SKM-1 treated with dmso at 0.1 percent for 144 hours (cell line): Measurements from ENCODE around the gene CRTC3.
A peak's percentile ranks its signal among the peaks of the same experiment; 100 is the strongest.
"Not testable (repeated sequence)": the region's sequence is repeated elsewhere in the genome, so short reads cannot be mapped to it uniquely, and the experiment has no call there.

Experiments used
- DNase-seq: peaks from one replicate; lab custom pipeline; 2025; ENCODE audit not compliant: unreplicated experiment; lab: John Stamatoyannopoulos, UW

Gene CRTC3

DNA sequence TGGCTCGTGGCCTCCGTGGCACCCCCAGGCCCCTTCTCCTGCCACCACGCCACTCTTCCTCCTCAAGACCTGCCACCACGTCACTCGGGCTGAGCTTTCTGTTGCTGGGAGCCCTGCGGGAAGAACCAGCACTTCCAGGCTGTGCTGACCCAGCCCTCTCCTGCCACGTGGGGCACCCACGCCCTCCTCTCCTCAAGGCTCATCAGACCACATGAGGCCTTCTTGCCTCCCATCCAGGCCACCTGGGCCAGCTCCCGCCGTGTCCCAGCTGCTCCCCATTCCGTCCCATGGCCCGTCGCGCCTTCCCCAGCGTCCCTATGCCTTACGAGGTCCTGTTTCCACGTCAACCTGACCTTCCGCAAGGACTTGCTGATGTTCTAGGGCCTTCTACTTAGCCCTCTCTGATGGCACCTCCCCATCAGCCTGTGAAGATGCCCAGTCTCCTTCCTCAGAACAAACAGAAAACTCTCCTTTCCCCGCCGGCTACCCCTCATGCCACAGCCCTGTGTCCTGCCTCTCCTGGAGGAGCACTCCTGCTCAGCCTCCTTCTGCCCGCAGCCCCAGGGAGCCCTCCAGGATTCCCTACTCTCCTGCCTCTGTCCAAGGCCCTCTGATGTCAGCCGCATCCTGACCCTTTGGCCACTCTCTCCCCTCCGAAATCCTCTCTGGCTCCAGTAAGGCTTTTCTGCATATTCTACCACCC, 116.3 kb downstream of the CRTC3 start:
- no peak for DNase-seq

DNA sequence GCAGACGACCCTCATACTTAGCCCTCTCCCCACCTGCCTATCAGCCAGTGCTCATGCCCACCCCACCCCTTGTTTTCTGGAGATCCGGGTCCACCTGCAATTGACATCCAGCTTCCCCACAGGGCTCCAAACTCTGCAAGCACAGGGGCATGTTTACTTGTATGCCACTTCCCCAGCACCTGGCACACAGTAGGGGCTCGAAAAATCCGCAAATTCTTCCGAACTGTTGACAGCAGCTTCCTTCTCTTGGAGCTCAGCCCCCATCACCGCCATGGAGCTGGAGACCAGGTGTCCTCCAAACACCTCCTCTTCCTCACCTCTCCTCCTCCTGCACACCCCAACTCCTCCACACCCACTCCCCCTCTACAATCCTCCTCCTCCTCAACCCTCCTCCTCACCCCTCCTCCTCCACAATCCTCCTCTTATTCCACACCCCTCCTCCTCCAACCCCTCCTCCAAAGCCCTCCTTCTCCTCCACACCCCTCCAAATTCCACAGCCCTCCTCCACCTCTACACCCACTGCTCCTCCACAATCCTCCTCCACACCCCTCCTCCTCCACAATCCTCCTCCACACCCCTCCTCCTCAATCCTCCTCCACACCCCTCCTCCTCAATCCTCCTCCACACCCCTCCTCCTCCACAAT, 117.1 kb downstream of the CRTC3 start:
- no peak for DNase-seq

DNA sequence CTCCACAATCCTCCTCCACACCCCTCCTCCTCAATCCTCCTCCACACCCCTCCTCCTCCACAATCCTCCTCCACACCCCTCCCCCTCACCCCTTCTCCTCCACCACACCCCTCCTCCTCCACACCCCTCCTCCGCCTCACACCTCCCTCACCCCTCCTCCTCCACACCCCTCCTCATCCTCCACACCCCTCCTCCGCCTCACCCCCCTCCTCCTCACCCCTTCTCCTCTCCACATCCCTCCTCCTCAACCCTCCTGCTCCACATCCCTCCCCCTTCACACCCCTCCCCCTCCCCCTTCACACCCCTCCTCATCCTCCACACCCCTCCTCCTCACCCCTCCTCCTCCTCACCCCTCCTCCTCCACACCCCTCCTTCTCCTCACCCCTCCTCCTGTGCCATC, 117.6 kb downstream of the CRTC3 start:
- no peak for DNase-seq

DNA sequence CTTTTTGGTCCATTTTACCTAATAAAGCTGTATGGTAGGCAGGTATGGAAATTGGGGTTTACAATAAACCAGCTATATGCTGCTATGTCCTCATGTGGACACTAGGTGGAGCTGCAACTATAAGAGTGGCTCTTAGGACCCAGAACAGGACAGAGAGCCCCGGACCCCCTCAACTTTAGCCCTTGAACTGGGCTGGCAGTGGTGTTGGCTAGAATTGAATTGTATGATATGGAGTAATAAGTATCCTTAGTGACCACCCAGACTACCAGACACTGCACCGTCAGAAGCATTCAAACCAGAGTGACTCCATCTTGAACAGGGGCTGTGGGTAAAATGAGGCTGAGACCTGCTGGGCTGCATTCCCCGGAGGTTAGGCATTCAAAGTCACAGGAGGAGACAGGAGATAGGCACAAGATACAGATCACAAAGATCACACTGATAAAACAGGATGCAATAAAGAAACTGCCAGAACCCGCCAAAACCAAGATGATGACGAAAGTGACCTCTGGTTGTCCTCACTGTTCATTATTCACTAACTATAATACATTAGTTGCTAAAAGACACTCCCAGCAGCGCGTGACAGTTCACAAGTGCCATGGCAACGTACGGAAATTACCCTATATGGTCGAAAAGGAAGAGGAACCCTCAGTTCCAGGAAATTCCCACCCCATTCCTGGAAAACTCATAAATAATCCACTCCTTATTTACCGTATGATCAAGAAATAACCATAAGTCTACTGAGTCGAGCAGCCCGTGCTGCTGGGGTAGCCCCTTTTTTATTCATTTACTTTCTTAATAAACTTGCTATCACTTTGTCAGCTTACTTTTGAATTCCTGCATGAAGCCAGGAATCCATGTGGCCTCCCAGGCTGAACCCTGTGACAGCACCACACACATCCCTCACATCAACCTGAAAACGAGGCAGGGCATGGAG, 118.7 kb downstream of the CRTC3 start:
- DNase-seq, result peak; percentile 41

DNA sequence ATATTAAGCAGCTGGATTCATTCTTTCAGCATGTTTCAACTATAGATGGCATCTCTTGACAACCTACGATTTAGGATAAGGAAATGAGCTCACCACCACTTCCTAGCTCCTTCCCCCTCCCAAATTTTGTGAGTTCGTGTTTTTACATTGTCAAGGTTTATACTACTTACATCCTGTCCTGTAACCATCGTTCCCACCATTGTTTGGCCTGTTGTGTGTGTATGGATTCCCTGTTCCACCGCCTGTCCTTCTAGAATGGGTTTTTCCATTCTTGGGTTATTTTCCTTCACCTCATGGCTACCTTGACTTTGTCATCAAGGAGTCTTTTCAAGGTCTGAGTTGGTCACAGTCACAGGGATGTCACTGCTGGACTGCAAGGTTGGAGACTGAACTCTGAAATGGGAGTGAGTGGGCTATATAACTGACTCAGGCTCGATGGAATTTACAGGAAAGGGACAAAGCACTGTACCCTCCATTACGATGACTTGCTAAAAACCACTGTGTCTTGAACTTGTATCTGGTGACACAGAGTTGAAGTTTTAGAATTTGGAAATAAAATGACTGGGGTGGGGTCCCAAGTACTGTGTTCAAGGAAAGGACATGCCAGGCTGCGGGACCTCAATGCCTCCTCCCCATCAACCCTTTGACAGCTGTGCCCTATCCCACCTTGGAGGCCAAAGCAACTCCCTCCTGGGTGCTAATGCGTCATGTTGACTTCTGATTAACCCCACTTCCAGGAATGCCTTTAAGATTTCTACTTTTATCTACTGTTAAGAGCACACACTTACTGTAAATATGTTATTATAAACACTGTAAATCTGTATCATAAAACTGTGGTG, 120.6 kb downstream of the CRTC3 start:
- DNase-seq, result no peak

DNA sequence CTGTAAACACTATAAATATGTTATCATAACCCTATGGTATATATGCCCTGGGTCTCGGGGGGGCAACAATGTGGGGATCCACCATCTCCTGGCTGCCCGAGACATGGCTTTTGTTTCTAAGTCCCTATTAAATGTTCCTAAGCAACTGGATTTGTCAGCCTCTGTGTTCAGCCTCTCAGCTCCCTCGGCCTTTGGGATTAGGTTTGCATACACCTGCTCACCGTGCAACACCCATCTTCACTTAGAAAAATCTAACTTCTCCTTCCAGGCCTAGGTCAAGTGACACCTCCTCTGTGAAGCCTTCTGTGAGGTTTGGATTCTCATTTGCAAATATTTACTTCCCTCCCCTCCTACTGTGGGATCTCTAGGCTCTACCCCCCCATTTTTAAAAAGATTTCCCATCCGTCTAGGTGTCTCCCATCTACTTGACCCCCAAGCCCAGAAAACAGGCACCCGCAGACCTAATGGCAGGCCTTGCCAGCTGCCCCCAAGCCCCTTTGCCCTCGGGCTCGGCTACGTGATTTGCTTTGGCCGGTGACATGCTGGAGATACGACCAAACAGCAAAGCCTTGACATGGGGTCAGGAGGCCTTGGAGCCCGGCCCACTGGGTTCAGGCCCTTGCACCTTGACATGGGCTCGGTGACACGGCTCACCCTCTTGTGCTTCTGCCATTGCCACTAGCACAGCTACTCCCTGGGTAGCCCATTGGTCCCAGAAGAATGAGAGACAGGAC, 121.4 kb downstream of the CRTC3 start:
- no peak for DNase-seq

DNA sequence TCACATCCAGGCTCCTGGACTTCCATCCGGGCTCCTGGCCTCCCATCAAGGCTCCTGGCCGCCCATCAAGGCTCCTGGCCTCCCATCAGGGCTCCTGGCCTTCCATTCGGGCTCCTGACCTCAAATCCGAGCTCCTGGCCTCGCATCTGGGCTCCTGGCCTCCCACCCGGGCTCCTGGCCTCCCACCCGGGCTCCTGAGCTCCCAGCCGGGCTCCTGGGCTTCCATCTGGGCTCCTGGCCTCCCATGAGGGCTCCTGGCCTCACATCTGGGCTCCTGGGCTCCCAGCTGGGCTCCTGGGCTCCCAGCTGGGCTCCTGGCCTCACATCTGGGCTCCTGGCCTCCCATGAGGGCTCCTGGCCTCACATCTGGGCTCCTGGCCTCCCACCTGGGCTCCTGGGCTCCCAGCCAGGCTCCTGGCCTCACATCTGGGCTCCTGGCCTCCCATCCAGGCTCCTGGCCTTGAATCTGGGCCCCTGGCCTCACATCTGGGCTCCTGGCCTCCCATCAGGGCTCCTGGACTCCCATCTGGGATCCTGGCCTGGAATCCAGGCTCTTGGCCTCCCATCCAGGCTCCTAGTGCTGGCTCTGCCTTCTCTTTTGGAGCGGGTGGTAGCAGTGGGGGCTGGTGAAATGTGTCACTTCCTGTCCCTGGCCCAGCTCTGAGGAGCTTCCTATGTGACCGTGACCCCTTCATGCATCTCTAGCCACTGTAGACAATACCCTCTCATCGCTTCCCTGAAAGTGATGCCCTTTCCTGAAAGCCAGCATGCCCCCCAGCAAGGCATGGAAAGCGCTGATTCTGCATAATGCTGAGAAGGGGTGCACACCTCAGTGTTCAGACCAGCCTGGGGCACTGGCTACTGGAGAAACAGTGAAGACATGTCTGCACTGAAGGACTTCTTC, 124.8 kb downstream of the CRTC3 start:
- DNase-seq, result no peak

DNA sequence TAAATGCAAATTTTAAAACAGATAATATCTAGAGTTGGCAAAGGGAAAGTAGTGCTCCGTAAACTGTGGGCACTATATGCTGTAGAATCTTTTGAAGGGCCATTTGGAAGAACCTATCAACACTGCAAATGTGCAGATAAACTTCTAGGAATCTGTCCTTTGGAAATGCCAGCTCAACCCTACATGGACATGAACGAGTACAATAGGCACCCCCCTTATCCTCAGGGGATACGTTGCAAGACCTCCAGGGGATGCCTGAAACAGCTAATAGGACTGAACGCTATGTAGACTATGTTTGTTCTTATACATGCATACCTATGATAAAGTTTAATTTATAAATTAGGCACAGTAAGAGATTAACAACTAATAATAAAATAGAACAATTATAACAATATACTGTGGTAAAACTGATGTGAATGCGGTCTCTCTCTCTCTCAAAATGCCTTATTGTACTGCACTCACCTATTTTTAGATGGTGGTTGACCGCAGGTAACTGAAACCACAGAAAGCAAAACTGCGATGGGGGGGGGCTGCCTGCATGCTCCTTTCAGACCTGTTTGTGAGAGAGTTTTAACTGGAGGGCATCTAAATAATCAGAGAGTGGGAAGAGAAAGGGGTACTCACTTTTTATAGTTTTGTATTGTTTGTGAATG, 127.9 kb downstream of the CRTC3 start:
- DNase-seq, result not testable (repeated sequence)

DNA sequence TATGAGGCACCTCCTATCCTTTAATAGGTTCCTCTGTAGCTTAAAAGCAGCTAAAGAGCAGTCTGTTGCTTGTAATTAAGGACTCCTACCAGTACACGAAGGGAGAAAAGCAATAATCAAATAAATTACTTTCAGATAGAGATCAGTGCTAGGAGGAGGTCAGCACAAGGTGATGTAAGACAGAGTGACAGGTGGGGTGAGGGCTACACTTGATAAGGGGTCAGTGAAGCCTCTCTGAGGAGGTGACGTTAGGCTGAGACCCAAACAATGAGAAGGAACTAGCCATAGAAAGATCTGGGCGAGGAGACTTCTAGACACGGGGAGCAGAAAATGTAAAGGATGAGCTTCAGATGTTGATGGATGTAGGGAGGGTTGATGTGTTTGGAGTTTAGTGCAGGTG, 129.8 kb downstream of the CRTC3 start:
- no peak for DNase-seq

DNA sequence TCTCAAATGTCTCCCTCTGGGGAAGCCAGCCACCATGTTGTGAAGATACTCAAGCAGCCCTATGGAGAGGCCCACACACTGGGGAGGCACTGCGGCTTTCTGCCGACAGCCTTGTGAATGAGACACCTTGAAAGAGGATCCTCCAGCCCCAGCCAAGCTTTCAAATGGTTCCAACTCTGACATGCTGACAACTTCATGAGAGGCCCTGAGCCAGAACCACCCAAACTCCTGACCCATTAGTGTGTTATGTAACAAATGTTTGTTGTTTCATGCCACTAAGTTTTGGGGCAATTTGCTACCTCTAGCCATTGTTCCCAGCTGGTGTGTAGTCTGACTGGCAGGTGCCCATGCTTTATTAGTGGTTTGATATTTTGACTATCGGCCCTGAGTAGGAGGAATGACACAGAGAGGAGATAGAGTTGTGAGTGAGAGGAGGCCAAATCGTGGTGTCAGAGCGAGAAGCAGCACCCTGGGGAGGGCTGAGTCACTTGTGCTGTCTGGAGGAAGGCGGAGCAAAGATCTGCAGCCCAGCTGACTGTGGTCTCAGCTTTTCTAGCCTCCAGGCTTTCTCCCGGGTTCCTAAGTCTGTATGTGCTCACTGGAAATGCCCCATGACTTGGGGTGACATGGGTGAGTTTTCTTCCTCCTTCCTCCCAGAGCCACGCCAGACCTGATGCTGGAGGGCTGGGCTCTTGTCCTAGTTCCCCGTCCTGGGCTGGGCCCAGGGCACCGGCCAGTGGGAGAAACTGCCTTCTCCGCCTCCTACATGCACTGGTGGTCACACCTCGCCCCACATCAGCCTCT, 130.7 kb downstream of the CRTC3 start:
- DNase-seq, result peak; percentile 39

DNA sequence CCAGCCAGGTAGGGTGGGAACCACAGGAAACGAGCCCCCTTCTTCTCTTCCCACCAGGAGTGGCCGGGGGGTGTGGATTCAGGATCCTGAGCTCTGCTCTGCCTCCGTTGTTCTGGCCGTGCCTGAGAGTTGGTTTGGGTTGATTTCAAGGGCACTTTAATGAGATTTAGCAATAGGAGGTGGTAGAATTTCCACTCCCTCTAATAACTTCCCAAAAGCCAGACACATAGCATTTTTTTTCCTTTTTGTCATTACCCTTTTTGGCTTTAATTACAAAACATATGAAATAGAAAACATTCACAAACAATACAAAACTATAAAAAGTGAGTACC, 131.2 kb downstream of the CRTC3 start:
- peak; percentile 20 for DNase-seq

DNA sequence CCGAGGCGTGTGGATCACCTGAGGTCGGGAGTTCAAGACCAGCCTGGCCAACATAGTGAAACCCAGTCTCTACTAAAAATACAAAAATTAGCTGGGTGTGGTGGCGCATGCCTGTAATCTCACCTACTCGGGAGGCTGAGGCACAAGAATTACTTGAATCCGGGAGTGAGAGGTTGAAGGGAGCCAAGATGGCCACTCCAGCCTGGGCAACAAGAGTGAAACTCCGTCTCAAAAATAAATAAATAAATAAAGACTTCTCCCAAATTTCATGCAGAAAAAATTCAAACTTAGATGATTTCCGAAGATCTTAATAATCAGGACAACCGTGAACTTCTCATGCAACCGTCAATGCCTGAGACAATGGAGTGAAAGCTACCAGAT, 134.3 kb downstream of the CRTC3 start:
- DNase-seq, result not testable (repeated sequence)

DNA sequence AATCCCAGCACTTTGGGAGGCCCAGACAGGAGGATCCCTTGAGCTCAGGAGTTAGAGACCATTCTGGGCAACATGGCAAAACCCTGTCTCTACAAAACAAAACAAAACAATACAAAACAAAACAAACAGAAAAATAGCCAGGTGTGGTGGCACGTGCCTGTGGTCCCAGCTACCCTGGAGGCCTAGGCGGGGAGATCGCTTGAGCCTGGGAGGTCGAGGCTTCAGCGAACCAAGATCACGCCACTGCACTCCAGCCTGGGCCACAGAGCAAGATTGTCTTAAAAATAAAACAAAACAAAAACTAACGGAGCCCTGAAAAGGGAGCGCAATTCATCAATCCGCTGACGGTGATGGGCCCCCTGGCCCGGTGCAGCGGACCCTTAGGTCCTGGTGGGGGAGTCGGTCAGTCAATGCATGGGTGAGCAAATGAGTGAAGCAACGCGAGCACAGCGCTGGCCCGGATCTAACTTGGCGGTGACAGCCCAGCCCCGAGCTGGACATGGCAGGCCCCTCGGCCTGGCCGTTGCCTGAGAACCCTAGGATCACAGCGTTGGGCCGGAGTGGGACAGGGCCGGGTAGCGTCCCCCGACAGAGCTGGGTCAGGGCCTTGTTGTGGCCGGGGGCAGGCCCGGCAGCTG, 135.0 kb downstream of the CRTC3 start:
- DNase-seq, result no peak

DNA sequence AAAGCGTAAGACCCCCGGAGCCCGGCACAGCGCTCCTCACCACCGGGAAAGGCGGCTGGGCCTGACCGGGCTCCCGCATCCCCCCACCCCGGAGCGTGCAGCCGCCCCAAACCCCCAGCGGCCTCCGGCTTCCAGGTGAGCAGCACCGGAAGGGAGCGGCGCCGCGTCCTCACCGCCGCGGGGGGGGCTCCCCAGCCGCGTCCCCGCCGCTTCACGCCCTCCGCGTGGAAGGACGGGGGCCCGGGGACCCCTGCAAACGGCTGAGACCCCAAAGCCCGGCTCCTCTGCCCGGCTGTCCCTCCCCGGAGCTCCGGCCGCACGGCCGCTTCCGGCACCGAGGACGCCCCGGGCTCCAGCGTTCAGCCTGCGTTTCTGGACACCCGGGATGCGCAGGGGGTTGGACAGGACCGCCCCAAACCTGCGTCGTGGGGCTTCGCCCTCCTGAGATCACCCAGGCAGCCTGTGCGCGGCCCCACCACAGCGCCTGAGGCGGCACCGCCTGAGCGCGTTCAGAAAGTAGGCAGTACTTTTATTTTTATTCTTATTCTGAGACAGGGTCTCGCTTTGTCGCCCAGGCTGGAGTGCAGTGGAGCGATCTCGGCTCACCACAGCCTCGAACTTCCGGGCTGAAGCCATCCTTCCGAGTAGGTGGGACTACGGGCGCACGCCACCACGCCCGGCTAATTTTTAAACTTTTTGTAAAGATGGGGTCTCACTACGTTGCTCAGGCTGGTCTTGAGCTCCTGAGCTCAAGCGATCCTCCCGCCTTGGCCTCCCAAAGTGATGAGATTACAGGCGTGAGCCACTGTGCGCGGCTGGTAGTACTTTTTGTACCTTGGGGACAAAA, 135.8 kb downstream of the CRTC3 start:
- DNase-seq, result no peak

DNA sequence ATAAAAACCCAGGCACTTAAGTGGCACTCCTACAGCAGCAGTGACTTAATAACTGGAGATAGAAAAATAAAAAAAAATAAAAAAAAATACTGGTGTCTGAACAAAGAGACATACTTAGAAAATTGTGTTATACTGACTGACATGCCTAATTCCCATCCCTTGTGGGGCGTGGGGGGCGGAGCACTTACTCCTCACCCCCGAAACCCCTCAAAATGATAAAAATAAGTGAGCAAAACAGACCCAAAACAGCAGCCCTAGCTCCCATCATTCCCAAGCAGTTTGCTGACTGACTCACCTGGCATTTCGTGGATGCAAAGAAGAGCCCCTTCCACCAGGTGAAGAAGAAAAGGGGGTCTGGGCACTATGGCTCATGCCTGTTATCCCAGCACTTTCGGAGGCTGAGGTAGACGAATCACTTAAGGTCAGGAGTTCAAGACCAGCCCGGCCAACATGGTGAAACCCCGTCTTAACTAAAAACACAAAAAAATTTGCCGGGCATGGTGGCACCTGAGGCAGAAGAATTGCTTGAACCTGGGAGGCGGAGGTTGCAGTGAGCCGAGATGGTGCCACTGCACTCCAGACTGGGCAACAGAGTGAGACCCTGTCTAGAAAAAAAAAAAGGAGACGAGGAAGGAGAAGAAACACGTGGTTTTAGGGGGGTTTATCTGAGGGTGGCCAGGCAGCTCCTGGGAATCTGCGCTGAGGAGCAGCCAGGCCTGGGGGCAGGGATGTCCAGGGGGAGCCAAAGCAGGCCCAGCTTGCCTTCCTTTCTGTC, 136.6 kb downstream of the CRTC3 start:
- no peak for DNase-seq
